ENCODE measurements around the gene PIPOX. TPM values are rescaled to one million over a fixed set of nuclear protein-coding genes. Genes with fewer than 3 reads are reported as not detected.
A peak's percentile ranks its signal among the peaks of the same experiment; 100 is the strongest.

The PIPOX gene
- total and polyA plus RNA-seq, 2 of the 8 experiments (the other 6 are each of a cell fraction or from before 2014, with no cell fraction given) = 57.2 to 99.6 TPM

GRCh38 chr17:29061036-29061435 lies 18.1 kb downstream of the PIPOX start:
- Histone ChIP-seq H3K4ac (replicated peaks; ENCODE audit: insufficient read length, low read depth, low read length) (no peak overlapping the region), H3K4me3 (ENCODE audit: extremely low read depth in 1 of 4, insufficient read depth in 2 of 4, low read depth in 3 of 4, low read length in 4 of 4) (no peak overlapping the region), H3K4me1 (replicated peaks in 1 of 4; ENCODE audit: control insufficient read depth in 3 of 4, insufficient read depth in 4 of 4, low read length in 3 of 4) (peaks cover 9 to 26% (median 18%) of the 10 kb centered on the region in 4 experiments), H3K4me2 (ENCODE audit: insufficient read depth in 1 of 2, low read depth in 2 of 2, low read length in 2 of 2) (peak overlapping the region in 1 of 2 experiments; percentile 39; a peak in 2 of 4 replicates), H2BK12ac (ENCODE audit: low read depth, low read length) (no peak overlapping the region; the same call in 1 of the 2 replicates), H2BK15ac (ENCODE audit: low read length) (no peak overlapping the region), H3K23ac (ENCODE audit: insufficient read length) (no peak overlapping the region), H4K5ac (ENCODE audit: insufficient read length, low read depth, low read length) (no peak overlapping the region), H3K27ac (ENCODE audit: low read depth, low read length) (no peak overlapping the region), H4K20me1 (replicated peaks in 1 of 2; ENCODE audit: control insufficient read depth in 1 of 2, insufficient read depth in 2 of 2, low read length in 2 of 2) (no peaks in the 10 kb centered on the region), H3K36me3 (ENCODE audit: control insufficient read depth in 2 of 4, insufficient read depth in 4 of 4, low read length in 3 of 4) (peaks cover 0 to 3% (median 0%) of the 10 kb centered on the region in 4 experiments; a peak in 1 of 8 replicates), H3K9ac (replicated peaks in 1 of 4; ENCODE audit: extremely low read depth in 1 of 4, low read depth in 3 of 4, low read length in 3 of 4) (peak overlapping the region in 1 of 4 experiments; percentile 2; a peak in 1 of 7 replicates), H2AFZ (ENCODE audit: low read length) (no peak overlapping the region), H3K14ac (ENCODE audit: insufficient read length) (no peak overlapping the region), H2AK5ac (ENCODE audit: low read depth, low read length) (peak overlapping the region; percentile 86; the same call in 1 of the 2 replicates), H3K79me1 (ENCODE audit: low read depth, low read length) (no peaks in the 10 kb centered on the region), H3K9me3 (ENCODE audit: insufficient read depth in 2 of 2, low read depth in 1 of 2, low read length in 1 of 2) (no peaks in the 10 kb centered on the region), H3K79me2 (ENCODE audit: control insufficient read depth in 1 of 2, insufficient read depth in 2 of 2, low read length in 2 of 2) (no peaks in the 10 kb centered on the region), H3K56ac (replicated peaks; ENCODE audit: insufficient read length, low read depth, low read length) (no peak overlapping the region), H2BK120ac (replicated peaks; ENCODE audit: low read depth, low read length) (no peak overlapping the region), H3K27me3 (replicated peaks in 1 of 4; ENCODE audit: control insufficient read depth in 3 of 4, extremely low read depth in 1 of 4, insufficient read depth in 3 of 4, low read length in 3 of 4) (0 out of 7 replicates have a peak, but pooled peaks cover 0 to under 1% (median 0%) of the 10 kb centered on the region in 4 experiments), H3K18ac (ENCODE audit: extremely low read depth, low read length) (0 out of 2 replicates have a peak overlapping the region, but pooled peaks have one; percentile 0), H4K8ac (ENCODE audit: extremely low read depth, insufficient read depth, low read length) (no peak overlapping the region), H3K23me2 (ENCODE audit: low read depth, low read length) (no peaks in the 10 kb centered on the region), H2BK20ac (ENCODE audit: low read length) (no peak overlapping the region), H4K91ac (replicated peaks; ENCODE audit: insufficient read length, low read length) (no peak overlapping the region), H2BK5ac (ENCODE audit: low read depth, low read length) (peak overlapping the region; percentile 77; the same call in 1 of the 2 replicates)
- no peak for DNase-seq (ENCODE audit: low read depth in 1 of 2, low spot score in 2 of 2)
- WGBS, 2 experiments (ENCODE audit: extremely low coverage in 1 of 2, insufficient coverage in 1 of 2, insufficient read length in 1 of 2, insufficient replicate concordance in 2 of 2, low coverage in 1 of 2, low lambda C conversion rate in 2 of 2, missing lambda C conversion rate in 1 of 2) = 90% methylated on average over 8 of the region's 8 CpGs; no CpG with 5 or more reads in 1 of the 2 experiments
- POLR2A ChIA-PET (ENCODE audit: partially characterized antibody) = interaction anchor here (1.1 to 3.1 kb wide), 6 partner anchors 10 to 65 kb away, joined by 3 to 19 read pairs (median 4); partner anchors contain the start of gene PIPOX
- CTCF ChIA-PET (ENCODE audit: partially characterized antibody) = interaction anchor here (1.1 to 2.8 kb wide), 3 partner anchors 12 to 95 kb away, joined by 3 to 11 read pairs (median 5); no protein-coding TSS in a partner anchor
- FAIRE-seq = no peak
- TF ChIP-seq RAD21 (IDR thresholded peaks at IDR 0.05 in 1 of 2, conservative IDR thresholded peaks at IDR 0.05 in 1 of 2; ENCODE audit: low read depth in 2 of 2, low read length in 2 of 2) = no peak
- TF ChIP-seq SIN3A (conservative IDR thresholded peaks at IDR 0.05 in 1 of 2, IDR thresholded peaks at IDR 0.05 in 1 of 2; ENCODE audit: low read depth in 1 of 2, low read length in 2 of 2) = no peak
- TF ChIP-seq USF2 (IDR thresholded peaks at IDR 0.05; ENCODE audit: low read length) = no peak
- no peak for TF ChIP-seq SP1 (IDR thresholded peaks at IDR 0.05; ENCODE audit: low read depth, low read length)
